ENCODE data around the gene GID8. TPM values are rescaled to one million over a fixed set of nuclear protein-coding genes. Genes with fewer than 3 reads are reported as not detected.

GID8 gene
- total and polyA plus RNA-seq, 4 donors: 10.2 to 23.6 (median 14.6) TPM

DNA sequence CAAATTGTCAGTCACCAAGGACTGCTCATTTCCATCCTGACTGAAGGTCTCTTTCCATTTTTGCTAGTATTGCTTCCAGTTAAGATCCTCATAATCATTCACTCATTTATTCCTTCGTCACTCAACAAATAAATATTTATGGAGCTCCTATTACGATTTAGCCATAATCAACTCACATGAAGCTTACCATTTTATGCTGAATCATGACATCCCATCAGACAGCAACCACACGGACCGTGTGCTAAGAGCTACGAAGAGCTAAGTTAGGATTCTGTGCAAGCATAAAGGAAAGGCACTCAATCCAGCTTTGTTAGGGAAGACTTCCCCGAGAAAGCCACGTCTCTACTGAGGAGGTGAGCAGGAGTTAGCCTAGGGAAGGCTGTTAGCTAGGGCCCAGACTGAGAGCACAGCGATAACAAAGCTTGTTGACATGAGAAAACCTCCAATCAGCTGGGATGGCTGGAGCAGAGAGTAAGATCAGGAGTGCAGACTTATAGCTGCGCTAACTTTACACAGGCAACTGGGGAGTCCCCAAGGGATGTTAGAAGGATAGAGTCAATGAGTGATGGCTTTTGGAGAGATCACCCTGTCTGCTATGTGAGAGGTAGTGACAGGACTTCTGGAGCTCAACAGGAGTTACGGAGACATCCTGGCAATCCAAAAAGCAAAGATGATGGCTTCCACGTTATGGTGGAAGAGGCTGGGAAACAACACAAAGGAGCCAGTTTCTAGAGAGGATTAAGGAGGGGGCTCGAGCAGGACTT, 2.6 kb upstream of the GID8 start:
- peaks cover 4 to 48% (median 29%) of the 10 kb centered on the region in 4 donors for H3K4me1 ChIP-seq (ENCODE audit: control insufficient read depth in 4 of 4, insufficient read depth in 4 of 4, low read length in 3 of 4)
- H3K36me3 ChIP-seq (ENCODE audit: control insufficient read depth in 4 of 4, insufficient read depth in 3 of 4, low read depth in 1 of 4, low read length in 3 of 4): peaks cover 0 to 3% (median 1%) of the 10 kb centered on the region in 4 donors
- no peaks in the 10 kb centered on the region for H3K9me3 ChIP-seq (ENCODE audit: control insufficient read depth in 4 of 4, low read length in 3 of 4)
- H3K27ac ChIP-seq (ENCODE audit: low read depth in 1 of 2, low read length in 2 of 2): no peak overlapping the region
- TF ChIP-seq, protein P1, sequence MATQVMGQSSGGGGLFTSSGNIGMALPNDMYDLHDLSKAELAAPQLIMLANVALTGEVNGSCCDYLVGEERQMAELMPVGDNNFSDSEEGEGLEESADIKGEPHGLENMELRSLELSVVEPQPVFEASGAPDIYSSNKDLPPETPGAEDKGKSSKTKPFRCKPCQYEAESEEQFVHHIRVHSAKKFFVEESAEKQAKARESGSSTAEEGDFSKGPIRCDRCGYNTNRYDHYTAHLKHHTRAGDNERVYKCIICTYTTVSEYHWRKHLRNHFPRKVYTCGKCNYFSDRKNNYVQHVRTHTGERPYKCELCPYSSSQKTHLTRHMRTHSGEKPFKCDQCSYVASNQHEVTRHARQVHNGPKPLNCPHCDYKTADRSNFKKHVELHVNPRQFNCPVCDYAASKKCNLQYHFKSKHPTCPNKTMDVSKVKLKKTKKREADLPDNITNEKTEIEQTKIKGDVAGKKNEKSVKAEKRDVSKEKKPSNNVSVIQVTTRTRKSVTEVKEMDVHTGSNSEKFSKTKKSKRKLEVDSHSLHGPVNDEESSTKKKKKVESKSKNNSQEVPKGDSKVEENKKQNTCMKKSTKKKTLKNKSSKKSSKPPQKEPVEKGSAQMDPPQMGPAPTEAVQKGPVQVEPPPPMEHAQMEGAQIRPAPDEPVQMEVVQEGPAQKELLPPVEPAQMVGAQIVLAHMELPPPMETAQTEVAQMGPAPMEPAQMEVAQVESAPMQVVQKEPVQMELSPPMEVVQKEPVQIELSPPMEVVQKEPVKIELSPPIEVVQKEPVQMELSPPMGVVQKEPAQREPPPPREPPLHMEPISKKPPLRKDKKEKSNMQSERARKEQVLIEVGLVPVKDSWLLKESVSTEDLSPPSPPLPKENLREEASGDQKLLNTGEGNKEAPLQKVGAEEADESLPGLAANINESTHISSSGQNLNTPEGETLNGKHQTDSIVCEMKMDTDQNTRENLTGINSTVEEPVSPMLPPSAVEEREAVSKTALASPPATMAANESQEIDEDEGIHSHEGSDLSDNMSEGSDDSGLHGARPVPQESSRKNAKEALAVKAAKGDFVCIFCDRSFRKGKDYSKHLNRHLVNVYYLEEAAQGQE (IDR thresholded peaks at IDR 0.05): no peak
- TF ChIP-seq JUND (IDR thresholded peaks at IDR 0.05) (no peak), GABPA (IDR thresholded peaks at IDR 0.05 in 1 of 2, conservative IDR thresholded peaks at IDR 0.05 in 1 of 2) (no peak), HNF4G (IDR thresholded peaks at IDR 0.05) (no peak), FOXA2 (IDR thresholded peaks at IDR 0.05) (no peak)
- H3K4me3 ChIP-seq (ENCODE audit: low read depth in 1 of 3, low read length in 3 of 3): no peak overlapping the region
- 91% methylated on average over 12 of the region's 12 CpGs for WGBS
- no peak overlapping the region for H3K9ac ChIP-seq (ENCODE audit: low read depth in 1 of 2, low read length in 2 of 2)
- no peaks in the 10 kb centered on the region for H3K27me3 ChIP-seq (ENCODE audit: control insufficient read depth in 4 of 4, insufficient read depth in 4 of 4, low read length in 3 of 4)
- DNase-seq (ENCODE audit: low spot score): no peak

DNA sequence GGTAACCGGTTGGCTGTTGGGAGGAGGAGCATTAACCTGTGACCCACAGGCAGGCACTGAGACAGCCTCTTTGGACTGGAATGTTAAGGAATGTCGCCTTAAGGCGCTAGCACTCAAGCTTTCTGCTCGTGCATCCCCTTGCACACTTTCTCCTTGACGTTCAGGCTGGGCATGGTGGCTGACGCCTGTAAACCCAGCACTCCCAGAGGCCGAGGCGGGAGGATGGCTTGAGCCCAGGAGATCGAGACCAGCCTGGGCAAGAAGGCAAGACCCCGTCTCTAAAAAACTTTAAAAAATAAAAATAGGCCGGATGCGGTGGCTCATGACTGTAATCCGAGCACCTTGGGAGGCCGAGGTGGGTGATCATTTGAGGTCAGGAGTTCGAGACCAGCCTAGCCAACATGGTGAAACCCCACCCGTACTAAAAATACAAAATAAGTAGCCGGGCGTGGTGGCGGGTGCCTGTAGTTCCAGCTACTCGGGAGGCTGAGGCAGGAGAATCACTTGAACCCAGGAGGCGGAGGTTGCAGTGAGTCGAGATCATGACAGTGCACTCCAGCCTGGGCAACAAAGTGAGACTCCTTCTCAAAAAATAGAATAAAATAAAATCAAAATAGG, 1.9 kb upstream of the GID8 start:
- Histone ChIP-seq H3K36me3 (ENCODE audit: control insufficient read depth in 4 of 4, insufficient read depth in 3 of 4, low read depth in 1 of 4, low read length in 3 of 4) (peaks cover 0 to 3% (median 1%) of the 10 kb centered on the region in 4 donors), H3K27me3 (ENCODE audit: control insufficient read depth in 4 of 4, insufficient read depth in 4 of 4, low read length in 3 of 4) (no peaks in the 10 kb centered on the region), H3K27ac (ENCODE audit: low read depth in 1 of 2, low read length in 2 of 2) (no peak overlapping the region), H3K4me1 (ENCODE audit: control insufficient read depth in 4 of 4, insufficient read depth in 4 of 4, low read length in 3 of 4) (peaks cover 5 to 41% (median 32%) of the 10 kb centered on the region in 4 donors), H3K9ac (ENCODE audit: low read depth in 1 of 2, low read length in 2 of 2) (no peak overlapping the region), H3K9me3 (ENCODE audit: control insufficient read depth in 4 of 4, low read length in 3 of 4) (no peaks in the 10 kb centered on the region), H3K4me3 (ENCODE audit: low read depth in 1 of 3, low read length in 3 of 3) (no peak overlapping the region)
- TF ChIP-seq RXRA (IDR thresholded peaks at IDR 0.05) (no peak), RAD21 (IDR thresholded peaks at IDR 0.05) (no peak), YY1 (IDR thresholded peaks at IDR 0.05) (no peak), FOXA1 (IDR thresholded peaks at IDR 0.05) (no peak), MAX (IDR thresholded peaks at IDR 0.05) (no peak), TAF1 (conservative IDR thresholded peaks at IDR 0.05) (no peak), NR2F2 (IDR thresholded peaks at IDR 0.05) (no peak), FOXA2 (IDR thresholded peaks at IDR 0.05) (no peak), ZBTB33 (IDR thresholded peaks at IDR 0.05) (no peak), GABPA (IDR thresholded peaks at IDR 0.05 in 1 of 2, conservative IDR thresholded peaks at IDR 0.05 in 1 of 2) (no peak), EGR1 (IDR thresholded peaks at IDR 0.05; ENCODE audit: low read depth in 2 of 2) (no peak), ATF3 (IDR thresholded peaks at IDR 0.05) (no peak), HNF4G (IDR thresholded peaks at IDR 0.05) (no peak), HNF4A (conservative IDR thresholded peaks at IDR 0.05) (no peak), SP1 (IDR thresholded peaks at IDR 0.05) (no peak), JUND (IDR thresholded peaks at IDR 0.05) (no peak)
- TF ChIP-seq, protein P1 (IDR thresholded peaks at IDR 0.05): no peak
- TF ChIP-seq, protein P2, sequence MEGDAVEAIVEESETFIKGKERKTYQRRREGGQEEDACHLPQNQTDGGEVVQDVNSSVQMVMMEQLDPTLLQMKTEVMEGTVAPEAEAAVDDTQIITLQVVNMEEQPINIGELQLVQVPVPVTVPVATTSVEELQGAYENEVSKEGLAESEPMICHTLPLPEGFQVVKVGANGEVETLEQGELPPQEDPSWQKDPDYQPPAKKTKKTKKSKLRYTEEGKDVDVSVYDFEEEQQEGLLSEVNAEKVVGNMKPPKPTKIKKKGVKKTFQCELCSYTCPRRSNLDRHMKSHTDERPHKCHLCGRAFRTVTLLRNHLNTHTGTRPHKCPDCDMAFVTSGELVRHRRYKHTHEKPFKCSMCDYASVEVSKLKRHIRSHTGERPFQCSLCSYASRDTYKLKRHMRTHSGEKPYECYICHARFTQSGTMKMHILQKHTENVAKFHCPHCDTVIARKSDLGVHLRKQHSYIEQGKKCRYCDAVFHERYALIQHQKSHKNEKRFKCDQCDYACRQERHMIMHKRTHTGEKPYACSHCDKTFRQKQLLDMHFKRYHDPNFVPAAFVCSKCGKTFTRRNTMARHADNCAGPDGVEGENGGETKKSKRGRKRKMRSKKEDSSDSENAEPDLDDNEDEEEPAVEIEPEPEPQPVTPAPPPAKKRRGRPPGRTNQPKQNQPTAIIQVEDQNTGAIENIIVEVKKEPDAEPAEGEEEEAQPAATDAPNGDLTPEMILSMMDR (IDR thresholded peaks at IDR 0.05; ENCODE audit: low read depth, low read length, missing input control): no peak
- whole genome bisulfite sequencing: 94% methylated on average over 22 of the region's 22 CpGs
- DNase-seq (ENCODE audit: low spot score): no peak

All from liver (tissue), 9 donors.